Brain pericyte (primary cell): ENCODE results near the gene ZNF502.
"Not testable (repeated sequence)": the region's sequence is repeated elsewhere in the genome, so short reads cannot be mapped to it uniquely, and the experiment has no call there.

Experiments
- DNase-seq: peaks from one replicate; pipeline ENCODE4 v3.0.0-alpha.2; 2012; ENCODE audit warnings: low read depth, low spot score

The ZNF502 gene

GRCh38 chr3:44712455-44713075, at the start of gene ZNF502:
Gene ZNF502, plus strand, starts transcription at chr3:44712660. Its CDS starts 7,602 bp downstream, at chr3:44720262.
- DNase-seq, result peak; percentile 60

- DNase-seq, result no peak
Measured at GRCh38 chr3:44665173-44665572, 47.3 kb upstream of the ZNF502 start.

GRCh38 chr3:44666346-44666745, 46.1 kb upstream of the ZNF502 start:
- DNase-seq, result no peak

GRCh38 chr3:44669760-44670159, 42.7 kb upstream of the ZNF502 start:
- DNase-seq, result no peak

GRCh38 chr3:44673466-44673865, 39.0 kb upstream of the ZNF502 start:
- not testable (repeated sequence) for DNase-seq

GRCh38 chr3:44674211-44674610, 38.2 kb upstream of the ZNF502 start:
- DNase-seq, result no peak

- no peak for DNase-seq
Measured at GRCh38 chr3:44678480-44679116, 33.9 kb upstream of the ZNF502 start.

- no peak for DNase-seq
Measured at GRCh38 chr3:44680921-44681455, 31.5 kb upstream of the ZNF502 start.

GRCh38 chr3:44682182-44682896, 30.1 kb upstream of the ZNF502 start:
- no peak for DNase-seq

GRCh38 chr3:44685128-44685800, 27.2 kb upstream of the ZNF502 start:
- peak; percentile 12 for DNase-seq

GRCh38 chr3:44687898-44688297, 24.6 kb upstream of the ZNF502 start:
- no peak for DNase-seq

- DNase-seq, result no peak
Measured at GRCh38 chr3:44721231-44722102, 9.0 kb downstream of the ZNF502 start.

- no peak for DNase-seq
Measured at GRCh38 chr3:44722103-44722401, 9.6 kb downstream of the ZNF502 start.

GRCh38 chr3:44729384-44729910, 17.0 kb downstream of the ZNF502 start, which contains the start of gene ZNF501:
Gene ZNF501, plus strand, starts transcription at chr3:44729635. Its CDS starts 4,787 bp downstream, at chr3:44734422.
- peak; percentile 68 for DNase-seq

GRCh38 chr3:44734646-44735168, 22.2 kb downstream of the ZNF502 start:
- DNase-seq, result no peak

GRCh38 chr3:44761101-44761423, 48.6 kb downstream of the ZNF502 start:
- no peak for DNase-seq

GRCh38 chr3:44761424-44762169, 49.1 kb downstream of the ZNF502 start, which contains the start of the genes KIAA1143 and KIF15:
Gene KIAA1143, minus strand, starts transcription at chr3:44761619. Its CDS starts 17 bp downstream, at chr3:44761602.
Gene KIF15, plus strand, starts transcription at chr3:44761794. Its CDS starts 72 bp downstream, at chr3:44761866.
- DNase-seq, result peak; percentile 87

- DNase-seq, result no peak
Measured at GRCh38 chr3:44762170-44762677, 49.8 kb downstream of the ZNF502 start.

GRCh38 chr3:44762690-44763089, 50.2 kb downstream of the ZNF502 start:
- DNase-seq, result no peak

GRCh38 chr3:44764248-44764647, 51.8 kb downstream of the ZNF502 start:
- DNase-seq, result no peak
